SW480 (cell line): ENCODE measurements around the gene PALM2AKAP2.
"Not testable (repeated sequence)": the region's sequence is repeated elsewhere in the genome, so short reads cannot be mapped to it uniquely, and the experiment has no call there.

Source experiments
- DNase-seq: peaks from one replicate; pipeline ENCODE4 v3.0.0-alpha.2; 2016; ENCODE audit warnings: low spot score

PALM2AKAP2 gene

GRCh38 chr9:109805050-109805449, 25.1 kb downstream of the PALM2AKAP2 start:
- no peak for DNase-seq

- no peak for DNase-seq
Observed at GRCh38 chr9:109806506-109807115, 26.6 kb downstream of the PALM2AKAP2 start.

- DNase-seq: no peak
Observed at GRCh38 chr9:109811876-109812275, 31.9 kb downstream of the PALM2AKAP2 start.

- DNase-seq: no peak
Observed at GRCh38 chr9:109812331-109812730, 32.3 kb downstream of the PALM2AKAP2 start.

- no peak for DNase-seq
Observed at GRCh38 chr9:109812818-109813281, 32.9 kb downstream of the PALM2AKAP2 start.

- no peak for DNase-seq
Observed at GRCh38 chr9:109813303-109813702, 33.3 kb downstream of the PALM2AKAP2 start.

- DNase-seq: no peak
Observed at GRCh38 chr9:109813829-109814228, 33.8 kb downstream of the PALM2AKAP2 start.

GRCh38 chr9:109815366-109815947, 35.5 kb downstream of the PALM2AKAP2 start:
- peak; percentile 56 for DNase-seq

- peak; percentile 96 for DNase-seq
Observed at GRCh38 chr9:109816490-109816889, 36.5 kb downstream of the PALM2AKAP2 start.

GRCh38 chr9:109817146-109817845, 37.3 kb downstream of the PALM2AKAP2 start:
- DNase-seq: peak; percentile 16

- peak; percentile 82 for DNase-seq
Observed at GRCh38 chr9:109817846-109818472, 38.0 kb downstream of the PALM2AKAP2 start.

- DNase-seq: no peak
Observed at GRCh38 chr9:109821711-109822110, 41.7 kb downstream of the PALM2AKAP2 start.

GRCh38 chr9:109825383-109825782, 45.4 kb downstream of the PALM2AKAP2 start:
- DNase-seq: not testable (repeated sequence)

- DNase-seq: no peak
Observed at GRCh38 chr9:109826559-109826958, 46.6 kb downstream of the PALM2AKAP2 start.

GRCh38 chr9:109828254-109828653, 48.3 kb downstream of the PALM2AKAP2 start:
- DNase-seq: no peak
